Effector memory CD8-positive, alpha-beta T cell (primary cell): ENCODE measurements around the gene FAM229B.
A peak's percentile ranks its signal among the peaks of the same experiment; 100 is the strongest.

Experiments used
- ATAC-seq: fragments of 150-1000 bp; cut with Tn5 transposase; replicated peaks from 2 replicates; pipeline ENCODE4 v1.10.0; 2021; ENCODE audit warnings: mild to moderate bottlenecking, moderate library complexity
- DNase-seq, 3 experiments: peaks; one replicate each; pipeline ENCODE4 v3.0.0; 2021
- H3K27ac Mint-ChIP-seq, 2 donors: one replicate each; pipeline ENCODE4 v1.8.0; 2022; ENCODE audit warnings: mild to moderate bottlenecking in 2 of 2, mixed read lengths in 2 of 2, moderate library complexity in 2 of 2
- H3K27me3 Mint-ChIP-seq, 2 donors: one replicate each; pipeline ENCODE4 v1.8.0; 2022; ENCODE audit warnings: mixed read lengths in 2 of 2
- H3K36me3 Mint-ChIP-seq: one replicate; pipeline ENCODE4 v1.8.0; 2022; ENCODE audit warnings: mild to moderate bottlenecking, moderate library complexity, mixed read lengths; ENCODE audit not compliant: insufficient read depth
- H3K4me1 Mint-ChIP-seq, 2 donors: one replicate each; pipeline ENCODE4 v1.8.0; 2022; ENCODE audit warnings: low read depth in 2 of 2, mixed read lengths in 2 of 2
- H3K4me3 Mint-ChIP-seq, 2 donors: one replicate each; pipeline ENCODE4 v1.8.0; 2022; ENCODE audit warnings: mild to moderate bottlenecking in 2 of 2, mixed read lengths in 2 of 2, moderate library complexity in 2 of 2
- H3K9me3 Mint-ChIP-seq, 2 donors: one replicate each; pipeline ENCODE4 v1.8.0; 2022; ENCODE audit warnings: mixed read lengths in 2 of 2

FAM229B gene

DNA sequence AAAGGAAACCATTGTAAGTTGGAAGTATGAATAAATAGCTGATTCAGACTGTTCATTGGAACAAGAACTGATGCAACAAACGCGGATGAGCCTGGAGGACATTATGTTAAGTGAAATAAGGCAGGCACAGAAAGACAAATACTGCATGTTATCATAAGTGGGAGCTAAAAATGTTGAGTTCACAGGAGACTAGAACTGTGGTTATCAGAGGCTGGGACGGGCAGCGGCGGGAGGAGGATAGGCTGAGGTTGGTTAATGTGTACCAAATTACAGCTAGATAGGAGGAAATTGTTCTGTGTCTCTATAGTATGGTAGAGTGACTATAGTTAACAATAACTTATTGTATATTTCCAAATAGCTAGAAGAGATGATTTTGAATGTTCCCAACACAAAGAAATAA is 40.8 kb downstream of the FAM229B start:
- DNase-seq: no peak
- no peak overlapping the region for H3K4me3 Mint-ChIP-seq
- no peaks in the 10 kb centered on the region for H3K9me3 Mint-ChIP-seq
- H3K36me3 Mint-ChIP-seq: no peaks in the 10 kb centered on the region
- H3K27ac Mint-ChIP-seq: no peak overlapping the region
- H3K4me1 Mint-ChIP-seq: no peaks in the 10 kb centered on the region
- peaks cover 25 to 34% of the 10 kb centered on the region in 2 donors for H3K27me3 Mint-ChIP-seq
- ATAC-seq: no peak

DNA sequence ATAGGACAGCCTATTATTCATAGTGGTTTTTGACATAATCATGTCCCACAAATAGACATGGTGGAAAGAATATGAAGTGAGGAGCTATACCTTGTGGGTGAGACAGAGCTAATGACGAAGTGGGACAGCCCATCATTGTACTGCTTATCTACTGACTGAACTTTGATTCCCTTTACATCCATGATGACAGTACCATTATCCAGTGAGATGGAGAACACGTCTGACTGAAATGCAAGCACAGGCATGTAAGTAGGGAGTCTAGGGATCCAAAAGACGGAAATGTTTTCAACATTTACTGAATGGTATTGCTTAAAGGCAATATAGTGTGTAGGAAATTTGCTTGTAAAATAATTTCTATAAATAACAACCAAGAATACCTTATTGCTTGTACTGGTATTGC is 43.5 kb downstream of the FAM229B start:
- Mint-ChIP-seq H3K27me3 (peaks cover 19 to 34% of the 10 kb centered on the region in 2 donors), H3K27ac (no peak overlapping the region), H3K4me3 (no peak overlapping the region), H3K36me3 (no peaks in the 10 kb centered on the region), H3K4me1 (no peaks in the 10 kb centered on the region), H3K9me3 (no peaks in the 10 kb centered on the region)
- no peak for ATAC-seq
- no peak for DNase-seq

DNA sequence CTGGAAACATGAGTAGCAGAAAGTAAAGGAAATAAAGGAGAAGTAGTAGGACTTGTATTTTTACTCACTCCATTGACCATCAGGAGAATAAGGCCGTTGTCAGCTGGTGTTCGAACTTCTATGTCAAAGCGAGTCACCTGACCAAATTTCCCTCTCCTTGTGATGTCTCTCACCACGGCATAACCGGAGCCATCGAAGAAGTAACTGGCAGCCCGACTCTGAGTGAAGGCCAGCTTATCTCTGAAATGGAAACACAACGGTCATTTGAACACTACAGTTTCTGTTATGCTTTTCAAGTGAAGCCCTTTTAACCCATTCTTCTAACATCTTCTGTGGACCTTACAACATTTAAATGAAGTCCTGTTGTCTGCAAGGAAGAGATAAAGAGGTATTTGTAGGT is 51.7 kb downstream of the FAM229B start:
- no peak for ATAC-seq
- Mint-ChIP-seq H3K27ac (no peak overlapping the region), H3K4me3 (no peak overlapping the region)

DNA sequence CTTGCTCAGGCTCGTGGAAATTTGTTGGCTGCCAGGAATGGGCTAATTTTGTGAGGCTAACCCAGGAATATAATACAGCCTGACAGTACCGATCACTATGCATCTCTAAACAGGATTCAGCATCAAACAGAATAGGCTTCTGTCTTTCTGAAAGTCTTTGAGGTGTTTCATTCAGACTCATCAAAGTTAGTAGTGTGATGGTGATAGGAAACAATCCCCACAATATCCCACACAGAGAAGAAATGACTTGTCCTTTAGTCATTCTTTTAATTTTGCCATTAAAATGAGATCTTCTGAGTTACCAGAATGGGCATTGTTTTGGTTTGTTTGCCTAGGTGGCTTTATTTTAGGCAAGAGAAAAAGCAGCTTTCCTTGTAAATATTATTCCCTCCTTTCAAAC is 54.3 kb downstream of the FAM229B start:
- H3K36me3 Mint-ChIP-seq: no peaks in the 10 kb centered on the region
- no peak for ATAC-seq
- no peak overlapping the region for H3K4me3 Mint-ChIP-seq
- H3K27ac Mint-ChIP-seq: no peak overlapping the region
- DNase-seq: no peak
- peaks cover 19 to 27% of the 10 kb centered on the region in 2 donors for H3K27me3 Mint-ChIP-seq
- peaks cover 2 to 4% of the 10 kb centered on the region in 2 donors for H3K4me1 Mint-ChIP-seq
- no peaks in the 10 kb centered on the region for H3K9me3 Mint-ChIP-seq

More for the DNA sequence above, 51.7 kb downstream of the FAM229B start:
- H3K4me1 Mint-ChIP-seq: peaks cover under 1 to 3% of the 10 kb centered on the region in 2 donors
- H3K9me3 Mint-ChIP-seq: no peaks in the 10 kb centered on the region
- H3K36me3 Mint-ChIP-seq: no peaks in the 10 kb centered on the region
- DNase-seq: no peak
- peaks cover 18 to 19% of the 10 kb centered on the region in 2 donors for H3K27me3 Mint-ChIP-seq

DNA sequence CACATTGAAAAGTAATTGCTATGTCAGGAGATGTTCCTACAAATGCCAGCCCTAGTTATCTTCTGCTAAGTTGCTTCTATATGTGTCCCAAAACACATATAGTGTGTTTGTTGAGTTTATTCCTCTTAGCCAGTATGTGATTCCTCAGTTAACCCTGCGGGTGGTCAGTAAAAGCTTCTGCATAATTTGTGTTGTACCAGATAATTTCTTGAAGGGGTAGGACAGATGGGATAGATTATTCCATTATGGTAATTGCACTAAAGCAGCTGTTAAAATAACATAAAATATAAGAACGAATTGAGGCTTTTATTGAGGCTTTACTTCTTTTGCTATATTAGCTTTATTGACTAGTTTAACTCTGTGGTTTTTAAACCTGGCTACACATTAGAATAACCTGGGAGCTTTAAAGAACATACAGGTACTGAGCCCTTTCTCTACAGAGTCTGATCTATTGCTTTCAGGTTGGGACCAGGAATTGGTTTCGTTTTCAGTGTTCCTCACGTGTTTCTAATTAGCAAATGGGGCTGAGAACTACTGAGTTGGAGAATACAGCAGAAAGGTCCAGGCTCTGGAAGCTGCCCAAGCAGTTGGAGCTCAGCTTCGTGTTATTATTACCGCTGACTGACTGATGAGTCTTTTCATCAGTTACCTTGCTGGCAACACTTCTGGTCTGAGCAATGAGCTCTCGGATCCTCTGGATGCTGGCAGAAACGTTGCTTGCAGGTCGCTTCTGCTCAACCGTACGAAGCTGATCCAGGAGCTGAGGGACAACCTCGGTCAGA is 56.9 kb downstream of the FAM229B start:
- no peaks in the 10 kb centered on the region for H3K9me3 Mint-ChIP-seq
- peaks cover 19 to 27% of the 10 kb centered on the region in 2 donors for H3K27me3 Mint-ChIP-seq
- peaks cover 2 to 4% of the 10 kb centered on the region in 2 donors for H3K4me1 Mint-ChIP-seq
- DNase-seq (no peak), ATAC-seq (peak; percentile 47)
- peak overlapping the region; percentile 3 to 37 for H3K4me3 Mint-ChIP-seq
- H3K27ac Mint-ChIP-seq: no peak overlapping the region
- no peaks in the 10 kb centered on the region for H3K36me3 Mint-ChIP-seq

DNA sequence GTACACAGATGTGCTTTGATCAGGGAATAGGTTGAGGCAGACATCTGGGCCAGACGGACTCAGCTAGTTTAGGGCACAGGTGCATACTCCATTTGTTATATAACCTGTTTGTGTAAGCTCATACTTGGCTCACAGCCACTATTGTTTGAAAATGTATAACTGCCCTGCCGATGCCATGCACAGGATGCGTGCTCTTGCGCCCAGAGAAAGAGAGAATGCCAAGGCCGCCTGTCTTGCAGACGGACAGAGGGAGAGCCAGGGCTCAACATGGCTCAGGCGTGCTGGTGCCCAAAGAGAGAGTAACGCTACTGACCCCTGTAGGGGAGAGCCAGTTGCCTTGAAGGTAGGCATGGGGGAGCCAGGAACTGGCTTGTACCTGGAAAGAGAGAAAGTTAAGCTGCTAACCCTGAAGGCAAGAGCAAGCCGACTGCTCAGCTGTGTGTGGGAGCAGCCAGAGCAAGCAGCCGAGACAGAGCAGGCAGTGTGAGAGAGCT is 57.7 kb downstream of the FAM229B start:
- DNase-seq (no peak), ATAC-seq (no peak)
- Mint-ChIP-seq H3K36me3 (no peaks in the 10 kb centered on the region), H3K9me3 (no peaks in the 10 kb centered on the region), H3K4me3 (no peak overlapping the region), H3K27ac (no peak overlapping the region), H3K4me1 (peaks cover 2 to 4% of the 10 kb centered on the region in 2 donors), H3K27me3 (peaks cover 21 to 24% of the 10 kb centered on the region in 2 donors)

DNA sequence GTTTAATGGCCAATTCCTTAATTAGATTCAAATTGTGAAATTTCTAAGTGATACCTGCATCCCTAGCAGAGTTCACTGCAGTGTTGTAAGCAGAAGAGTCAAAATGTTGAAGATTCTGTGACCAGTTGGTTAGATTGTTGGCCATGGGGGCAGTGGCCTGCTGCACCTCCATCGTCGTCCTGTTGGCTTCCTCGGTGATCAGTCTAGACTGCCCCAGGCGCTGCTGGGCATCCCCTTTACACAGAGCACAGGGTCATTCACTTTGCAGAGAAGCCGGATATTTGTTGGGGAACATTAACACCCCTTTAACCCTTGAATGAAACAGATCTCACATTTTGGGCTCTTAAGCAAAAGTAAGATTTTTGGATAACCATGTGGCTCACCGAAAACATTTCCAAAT is 60.7 kb downstream of the FAM229B start:
- H3K27ac Mint-ChIP-seq: no peak overlapping the region
- H3K9me3 Mint-ChIP-seq: no peaks in the 10 kb centered on the region
- DNase-seq: no peak
- ATAC-seq: no peak
- H3K27me3 Mint-ChIP-seq: peaks cover 31 to 33% of the 10 kb centered on the region in 2 donors
- peaks cover 4 to 8% of the 10 kb centered on the region in 2 donors for H3K4me1 Mint-ChIP-seq
- H3K4me3 Mint-ChIP-seq: no peak overlapping the region
- no peaks in the 10 kb centered on the region for H3K36me3 Mint-ChIP-seq

DNA sequence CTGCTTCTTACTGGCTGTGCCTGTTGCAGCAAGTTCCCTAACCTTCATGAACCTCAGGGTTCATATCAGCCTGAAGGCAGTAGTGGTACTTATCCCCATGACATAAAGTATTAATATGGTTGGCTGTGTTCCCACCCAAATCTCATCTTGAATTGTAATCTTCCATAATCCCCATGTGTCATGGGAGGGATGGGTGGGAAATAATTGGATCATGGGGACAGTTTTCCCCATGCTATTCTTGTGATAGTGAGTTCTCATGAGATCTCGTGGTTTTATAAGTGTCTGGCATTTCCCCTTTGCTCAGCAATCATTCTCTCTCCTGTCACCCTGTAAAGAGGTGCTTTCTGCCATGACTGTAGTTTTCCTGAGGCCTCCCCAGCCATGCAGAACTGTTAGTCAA is 61.8 kb downstream of the FAM229B start:
- Mint-ChIP-seq H3K27me3 (peaks cover 35 to 39% of the 10 kb centered on the region in 2 donors), H3K9me3 (no peaks in the 10 kb centered on the region), H3K36me3 (no peaks in the 10 kb centered on the region), H3K27ac (no peak overlapping the region), H3K4me3 (no peak overlapping the region), H3K4me1 (peaks cover 2 to 4% of the 10 kb centered on the region in 2 donors)
- ATAC-seq (no peak), DNase-seq (no peak)

DNA sequence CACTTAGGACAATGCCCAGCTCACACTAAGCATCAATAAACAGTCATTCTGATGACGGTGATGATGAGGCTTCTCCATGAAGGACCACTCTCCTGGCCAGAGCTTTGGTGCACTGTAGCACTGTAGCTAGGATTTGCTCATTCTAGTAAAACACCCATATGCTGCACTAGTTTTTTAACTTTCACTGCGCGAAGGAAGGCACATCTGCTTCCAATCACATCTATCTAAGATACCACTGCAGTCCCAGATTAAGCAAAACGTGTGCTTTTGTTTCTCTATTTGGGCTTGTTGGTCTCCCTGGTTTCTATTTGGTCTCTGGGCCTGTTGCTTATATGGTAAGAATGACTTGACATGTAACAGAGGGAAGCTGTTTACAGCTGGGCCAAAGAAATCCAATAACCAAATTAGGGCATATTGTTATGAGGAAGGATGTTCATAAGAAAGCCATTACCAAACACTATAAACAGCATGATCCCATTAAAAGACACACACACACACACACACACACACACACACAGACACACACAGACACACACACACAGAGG is 62.4 kb downstream of the FAM229B start:
- no peaks in the 10 kb centered on the region for H3K36me3 Mint-ChIP-seq
- DNase-seq (no peak), ATAC-seq (no peak)
- H3K9me3 Mint-ChIP-seq: no peaks in the 10 kb centered on the region
- no peak overlapping the region for H3K27ac Mint-ChIP-seq
- H3K27me3 Mint-ChIP-seq: peaks cover 35 to 45% of the 10 kb centered on the region in 2 donors
- peaks cover 2 to 4% of the 10 kb centered on the region in 2 donors for H3K4me1 Mint-ChIP-seq
- no peak overlapping the region for H3K4me3 Mint-ChIP-seq

DNA sequence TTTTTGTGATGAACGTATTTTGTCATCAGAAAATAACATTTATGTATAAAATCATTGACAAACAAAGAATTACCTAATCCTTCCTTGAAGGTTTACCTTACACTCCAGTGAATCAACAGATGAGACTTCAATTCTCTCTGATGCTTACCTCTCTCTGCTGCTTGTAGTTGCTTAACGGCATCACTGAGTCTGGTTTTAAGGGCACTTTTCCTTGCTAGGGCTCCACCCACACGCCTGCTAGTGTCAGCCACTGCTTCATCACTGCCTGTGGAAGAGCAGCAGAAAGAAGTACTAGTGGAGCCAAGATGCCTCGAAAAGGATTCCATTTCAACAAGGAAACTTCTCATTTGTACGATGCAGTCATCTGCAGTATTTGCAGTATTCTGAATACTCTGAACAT is 63.0 kb downstream of the FAM229B start:
- H3K27ac Mint-ChIP-seq: no peak overlapping the region
- ATAC-seq (no peak), DNase-seq (no peak)
- peaks cover 2 to 4% of the 10 kb centered on the region in 2 donors for H3K4me1 Mint-ChIP-seq
- H3K9me3 Mint-ChIP-seq: no peaks in the 10 kb centered on the region
- H3K4me3 Mint-ChIP-seq: no peak overlapping the region
- no peaks in the 10 kb centered on the region for H3K36me3 Mint-ChIP-seq
- H3K27me3 Mint-ChIP-seq: peaks cover 29 to 41% of the 10 kb centered on the region in 2 donors
